HG03460 (cell line): ENCODE measurements around the gene MGST3.
"Not testable (repeated sequence)": the region's sequence is repeated elsewhere in the genome, so short reads cannot be mapped to it uniquely, and the experiment has no call there.

ENCODE experiments used
- ATAC-seq: cut with Tn5 transposase; IDR thresholded peaks from one replicate; pipeline ENCODE4 v1.9.1; 2021; ENCODE audit not compliant: unreplicated experiment

Gene MGST3

GRCh38 chr1:165630629-165631341, at the start of gene MGST3:
TSS of gene MGST3 (plus strand) at chr1:165631234. CDS start at chr1:165649848, 18,614 bp downstream.
- peak; percentile 86 for ATAC-seq

GRCh38 chr1:165581926-165582325, 49.1 kb upstream of the MGST3 start:
- ATAC-seq, result no peak

- no peak for ATAC-seq
These were observed 44.6 kb upstream of the MGST3 start for GRCh38 chr1:165586398-165586797.

GRCh38 chr1:165591391-165591790, 39.6 kb upstream of the MGST3 start:
- ATAC-seq, result not testable (repeated sequence)

- ATAC-seq, result no peak
These were observed 37.9 kb upstream of the MGST3 start for GRCh38 chr1:165592945-165593823.

GRCh38 chr1:165595246-165595938, 35.6 kb upstream of the MGST3 start:
- ATAC-seq, result no peak

GRCh38 chr1:165597883-165598675, 33.0 kb upstream of the MGST3 start:
- ATAC-seq, result peak; percentile 97

- no peak for ATAC-seq
These were observed 32.4 kb upstream of the MGST3 start for GRCh38 chr1:165598676-165599059.

- ATAC-seq, result no peak
These were observed 30.2 kb upstream of the MGST3 start for GRCh38 chr1:165600793-165601192.

GRCh38 chr1:165603810-165604209, 27.2 kb upstream of the MGST3 start:
- ATAC-seq, result no peak

GRCh38 chr1:165605246-165605645, 25.8 kb upstream of the MGST3 start:
- no peak for ATAC-seq

GRCh38 chr1:165606676-165607075, 24.4 kb upstream of the MGST3 start:
- not testable (repeated sequence) for ATAC-seq

- no peak for ATAC-seq
These were observed 20.2 kb upstream of the MGST3 start for GRCh38 chr1:165610866-165611265.

- ATAC-seq, result no peak
These were observed 19.0 kb upstream of the MGST3 start for GRCh38 chr1:165612062-165612461.

- ATAC-seq, result no peak
These were observed 14.9 kb upstream of the MGST3 start for GRCh38 chr1:165616054-165616612.

- ATAC-seq, result no peak
These were observed 14.0 kb upstream of the MGST3 start for GRCh38 chr1:165616987-165617546.

- no peak for ATAC-seq
These were observed 11.3 kb upstream of the MGST3 start for GRCh38 chr1:165619647-165620151.

GRCh38 chr1:165623624-165624023, 7.4 kb upstream of the MGST3 start:
- no peak for ATAC-seq

GRCh38 chr1:165624441-165624840, 6.6 kb upstream of the MGST3 start:
- ATAC-seq, result no peak
